ENCODE data around the gene B4GALT6.

The B4GALT6 gene

GRCh38 chr18:31634331-31634713, 50.1 kb downstream of the B4GALT6 start:
- DNase-seq (ENCODE audit: low read depth in 4 of 4, low spot score in 1 of 4), result no peak

- no peak for DNase-seq (ENCODE audit: low read depth in 4 of 4, low spot score in 1 of 4)
These were observed 50.7 kb downstream of the B4GALT6 start for GRCh38 chr18:31633392-31634330.

DNA sequence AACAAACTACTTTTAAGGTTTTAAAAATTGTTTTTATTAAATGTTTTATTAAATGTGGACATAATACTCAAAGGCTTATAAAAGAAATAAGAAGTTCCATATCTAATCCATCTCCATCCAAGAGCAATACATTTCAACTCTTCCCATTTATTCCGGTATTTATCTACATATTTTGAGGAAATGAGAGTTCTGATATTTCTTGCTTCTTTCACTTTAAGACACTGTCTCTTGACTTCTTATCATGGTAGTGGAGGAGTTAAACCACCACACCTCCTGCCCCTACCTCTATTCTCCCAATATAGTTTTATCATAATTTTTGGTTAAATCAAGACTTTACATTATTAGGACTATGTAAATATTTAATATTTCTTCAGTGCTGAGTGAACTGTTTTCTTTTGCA, 52.0 kb downstream of the B4GALT6 start:
- no peak for DNase-seq (ENCODE audit: low read depth in 4 of 4, low spot score in 1 of 4)

GRCh38 chr18:31631526-31631925, 52.9 kb downstream of the B4GALT6 start:
- no peak for DNase-seq (ENCODE audit: low read depth in 4 of 4, low spot score in 1 of 4)

- DNase-seq (ENCODE audit: low read depth in 4 of 4, low spot score in 1 of 4), result no peak
These were observed 53.8 kb downstream of the B4GALT6 start for GRCh38 chr18:31630549-31630948.

DNA sequence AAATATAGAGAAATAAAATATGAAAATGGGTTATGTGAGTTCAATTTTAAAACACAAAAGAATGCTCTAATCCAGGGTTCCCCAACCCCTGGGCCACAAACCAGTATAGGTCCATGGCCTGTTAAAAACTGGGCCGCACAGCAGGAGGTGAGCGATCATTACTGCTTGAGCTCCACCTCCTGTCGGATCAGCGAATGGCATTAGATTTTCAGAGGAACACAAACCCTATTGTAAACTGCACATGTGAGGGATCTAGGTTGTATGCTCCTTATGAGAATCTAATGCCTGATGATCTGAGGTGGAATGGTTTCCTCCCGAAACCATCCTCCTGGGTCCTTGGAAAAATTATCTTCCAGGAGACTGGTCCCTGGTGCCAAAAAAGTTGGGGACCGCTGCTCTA, 58.0 kb downstream of the B4GALT6 start:
- no peak for DNase-seq (ENCODE audit: low read depth in 4 of 4, low spot score in 1 of 4)

DNA sequence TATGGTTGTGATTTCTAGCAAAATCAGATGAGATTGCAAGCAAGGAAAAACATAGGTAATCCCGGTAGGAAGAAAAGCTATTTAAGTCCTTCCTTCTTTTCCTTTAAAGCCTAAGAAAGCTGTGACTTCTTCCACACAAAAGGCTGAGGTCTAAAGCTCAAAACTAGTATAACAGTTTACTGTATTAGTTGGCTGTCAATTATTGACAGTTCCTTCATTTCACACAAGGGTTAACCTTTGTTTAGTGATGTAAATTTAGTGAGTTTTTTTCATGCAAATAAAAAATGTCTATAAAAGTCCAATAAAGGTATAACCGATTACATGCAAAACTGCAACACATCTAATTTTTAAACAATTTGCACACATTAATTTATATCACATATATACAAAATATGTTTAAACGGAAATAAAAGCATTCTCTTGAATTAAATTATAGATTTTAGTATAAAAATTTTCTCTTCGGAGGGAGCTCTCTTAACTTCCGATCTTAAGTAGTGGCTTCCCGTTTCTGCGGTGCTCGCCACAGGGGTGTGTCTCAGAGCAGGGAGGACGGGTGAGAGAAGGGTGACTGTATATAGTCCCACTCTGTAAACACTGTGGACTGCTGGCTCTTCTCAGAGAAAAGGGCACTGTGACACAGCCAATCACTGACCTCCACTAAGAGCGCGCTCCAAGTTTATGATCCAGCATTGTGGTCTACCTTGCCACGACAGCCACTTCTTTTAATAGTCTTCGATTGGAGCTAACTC, 59.3 kb downstream of the B4GALT6 start:
- DNase-seq (ENCODE audit: low read depth in 4 of 4, low spot score in 1 of 4), result no peak

DNA sequence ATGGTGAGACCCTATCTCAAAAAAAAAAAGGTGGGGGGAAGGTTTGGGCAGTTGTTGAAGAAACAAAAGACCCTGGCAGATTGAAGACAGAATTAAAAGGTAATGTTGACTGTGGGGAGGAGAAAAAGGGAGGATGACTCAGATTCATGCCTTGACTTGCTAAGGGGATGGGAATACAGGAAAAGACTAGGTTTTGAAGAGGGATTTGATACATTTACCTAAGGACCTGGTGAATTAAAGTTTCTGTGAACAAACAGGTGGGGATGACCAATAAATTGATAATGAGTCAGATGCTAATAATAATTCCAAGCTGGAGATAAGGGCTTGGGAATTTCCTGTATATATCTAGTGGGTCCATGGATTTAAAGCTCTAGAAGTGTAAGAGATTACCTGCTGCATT, 65.1 kb downstream of the B4GALT6 start:
- no peak for DNase-seq (ENCODE audit: low read depth in 4 of 4, low spot score in 1 of 4)

DNA sequence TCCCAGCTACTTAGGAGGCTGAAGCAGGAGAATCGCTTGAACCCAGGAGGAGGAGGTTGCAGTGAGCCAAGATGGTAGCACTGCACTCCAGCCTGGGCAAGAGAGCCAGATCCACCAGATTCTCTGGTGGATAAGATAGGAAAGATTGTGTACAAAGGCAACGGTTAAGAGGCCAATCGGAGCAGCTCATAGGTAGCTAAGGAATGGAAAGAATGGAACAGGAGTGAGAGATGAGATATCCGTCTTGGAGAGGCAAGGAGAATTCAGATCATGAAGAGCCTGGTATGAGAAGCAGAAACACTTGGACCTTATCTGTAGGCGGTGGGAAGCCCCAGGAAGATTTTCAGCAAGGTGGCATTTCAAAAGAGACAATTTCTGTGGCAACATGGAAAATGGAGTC, 65.6 kb downstream of the B4GALT6 start:
- DNase-seq (ENCODE audit: low read depth in 4 of 4, low spot score in 1 of 4), result no peak

- no peak for DNase-seq (ENCODE audit: low read depth in 4 of 4, low spot score in 1 of 4)
These were observed 67.2 kb downstream of the B4GALT6 start for GRCh38 chr18:31617031-31617717.

DNA sequence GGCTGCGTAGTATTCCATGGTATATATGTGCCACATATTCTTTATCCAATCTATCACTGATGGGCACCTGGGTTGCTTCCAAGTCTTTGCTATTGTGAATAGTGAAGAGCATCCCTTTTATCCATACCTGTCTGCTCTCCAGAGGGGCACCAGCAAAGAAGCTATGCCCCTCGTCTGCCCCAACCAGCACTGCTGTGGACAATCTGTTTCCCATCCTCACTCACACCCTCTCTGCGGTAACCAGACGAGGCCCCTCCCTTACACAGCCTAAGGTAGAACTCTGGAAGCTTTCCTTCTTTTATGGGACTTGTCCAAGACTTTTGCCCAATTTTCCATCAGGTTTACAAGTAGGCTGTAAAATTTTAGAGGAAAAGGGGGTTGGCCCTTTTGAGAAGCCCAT, 67.8 kb downstream of the B4GALT6 start:
- DNase-seq (ENCODE audit: low read depth in 4 of 4, low spot score in 1 of 4), result no peak

DNA sequence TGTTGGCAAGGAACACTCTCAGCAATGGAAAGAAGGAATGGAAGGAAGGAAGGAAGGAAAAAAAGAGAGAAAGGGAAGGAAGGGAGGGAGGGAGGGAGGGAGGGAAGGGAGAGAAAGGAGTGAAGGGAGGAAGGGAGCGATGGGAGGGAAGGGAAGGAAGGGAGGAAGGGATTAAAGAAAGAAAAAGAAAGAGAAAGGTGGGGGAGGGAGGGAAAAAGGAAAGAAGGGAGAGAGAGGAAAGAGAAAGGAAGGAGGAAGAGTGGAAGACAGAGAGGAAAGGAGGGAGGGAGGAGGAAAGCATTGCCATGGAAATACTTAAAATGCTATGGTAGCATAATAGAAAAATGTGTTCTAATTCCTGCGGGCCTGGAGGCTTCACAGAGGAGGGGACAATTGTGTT, 70.3 kb downstream of the B4GALT6 start:
- DNase-seq (ENCODE audit: low read depth in 4 of 4, low spot score in 1 of 4), result no peak

- DNase-seq (ENCODE audit: low read depth in 4 of 4, low spot score in 1 of 4), result no peak
These were observed 72.3 kb downstream of the B4GALT6 start for GRCh38 chr18:31612124-31612523.

- no peak for DNase-seq (ENCODE audit: low read depth in 4 of 4, low spot score in 1 of 4)
These were observed 72.9 kb downstream of the B4GALT6 start for GRCh38 chr18:31611511-31611910.

- DNase-seq (ENCODE audit: low read depth in 4 of 4, low spot score in 1 of 4), result no peak
These were observed 73.8 kb downstream of the B4GALT6 start for GRCh38 chr18:31610286-31611205.

DNA sequence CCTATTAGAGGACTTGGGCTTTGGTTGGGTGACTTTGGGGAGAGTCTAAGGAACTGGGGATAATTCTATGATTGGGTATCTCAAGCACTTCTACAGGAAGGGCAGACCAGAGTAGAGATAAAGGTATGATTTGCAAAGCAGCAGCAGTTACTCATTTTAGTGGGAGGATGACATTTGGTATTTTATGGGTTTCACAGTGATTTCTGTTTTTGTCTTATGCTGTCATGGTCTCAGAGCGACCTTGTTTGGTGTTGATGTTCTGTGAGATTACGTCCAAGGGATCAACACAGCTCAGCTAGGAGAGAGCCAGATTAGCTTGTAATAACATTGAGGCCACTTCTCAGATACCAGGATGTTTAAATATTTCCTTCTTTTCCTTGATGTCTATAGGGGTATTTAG, 74.5 kb downstream of the B4GALT6 start:
- DNase-seq (ENCODE audit: low read depth in 4 of 4, low spot score in 1 of 4), result no peak

DNA sequence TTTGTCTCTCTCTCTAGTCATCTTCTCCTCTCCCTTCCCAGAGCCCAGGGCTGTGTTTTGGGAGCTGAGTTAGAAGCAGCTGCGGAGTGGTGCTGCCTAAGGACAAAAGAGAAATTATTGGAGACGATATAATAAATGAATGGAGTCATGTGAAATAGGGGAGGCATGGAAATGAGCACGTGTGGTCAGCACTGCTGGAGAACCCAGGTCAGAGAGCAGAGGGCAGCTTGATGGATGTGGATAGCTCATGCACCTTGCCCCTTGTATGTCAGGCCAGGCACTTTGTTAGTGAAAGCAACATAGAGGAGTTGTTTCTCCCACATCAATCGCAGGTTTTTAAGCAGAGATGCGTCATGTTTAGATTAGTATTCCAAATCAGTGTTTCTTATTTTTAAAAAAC, 77.0 kb downstream of the B4GALT6 start:
- DNase-seq (ENCODE audit: low read depth in 4 of 4, low spot score in 1 of 4), result no peak

DNA sequence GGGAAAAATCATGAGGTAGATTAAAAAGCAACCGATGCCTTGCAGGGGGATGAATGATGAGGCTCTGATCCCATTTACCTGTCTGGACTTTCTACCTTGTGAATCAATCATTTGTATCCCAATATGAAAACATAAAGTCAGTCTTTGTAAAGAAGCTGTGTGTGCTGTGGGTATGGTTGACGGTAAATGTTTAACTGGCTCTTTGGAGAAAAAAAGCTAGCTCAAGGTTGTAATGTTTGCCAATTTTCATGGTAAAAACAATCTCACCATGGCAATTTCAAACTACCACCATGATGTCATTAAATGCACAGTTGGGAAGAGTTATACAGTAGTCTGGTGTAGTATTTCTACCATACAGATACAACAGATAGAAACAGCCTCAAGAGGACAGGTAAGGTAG, 78.1 kb downstream of the B4GALT6 start:
- no peak for DNase-seq (ENCODE audit: low read depth in 4 of 4, low spot score in 1 of 4)

DNA sequence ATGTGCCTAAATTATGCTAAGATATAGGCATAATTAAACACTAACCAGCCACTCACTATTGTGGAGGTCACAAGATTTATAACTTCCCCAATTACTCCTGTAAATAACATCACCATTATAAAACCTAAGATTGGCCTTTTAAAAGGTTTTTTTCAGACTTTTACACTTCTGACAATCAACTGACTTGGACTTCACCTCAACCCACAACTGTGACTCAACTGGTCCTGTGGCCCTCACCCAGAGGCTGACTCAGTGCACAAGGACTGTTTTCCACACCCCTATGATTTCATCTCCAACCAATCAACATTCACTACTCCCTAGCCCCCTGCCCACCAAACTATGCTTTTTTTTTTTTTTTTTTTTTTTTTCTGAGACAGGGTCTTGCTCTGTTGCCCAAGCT, 81.1 kb downstream of the B4GALT6 start:
- no peak for DNase-seq (ENCODE audit: low read depth in 4 of 4, low spot score in 1 of 4)

GRCh38 chr18:31598021-31598805, 86.2 kb downstream of the B4GALT6 start:
- no peak for DNase-seq (ENCODE audit: low read depth in 4 of 4, low spot score in 1 of 4)

All from stimulated activated CD4-positive, alpha-beta T cell treated with anti-CD3 and anti-CD28 coated beads, Interleukin-1b, Interleukin-23, amount 100 ng/mL, for 24 hours (primary cell).